Measurements from ENCODE around the gene TTBK2. TPM values are rescaled to one million over a fixed set of nuclear protein-coding genes. Genes with fewer than 3 reads are reported as not detected.

Gene TTBK2
- polyA plus RNA-seq, 1 of the 3 experiments (the other 2 are of a cell fraction) = 4.5 TPM

DNA sequence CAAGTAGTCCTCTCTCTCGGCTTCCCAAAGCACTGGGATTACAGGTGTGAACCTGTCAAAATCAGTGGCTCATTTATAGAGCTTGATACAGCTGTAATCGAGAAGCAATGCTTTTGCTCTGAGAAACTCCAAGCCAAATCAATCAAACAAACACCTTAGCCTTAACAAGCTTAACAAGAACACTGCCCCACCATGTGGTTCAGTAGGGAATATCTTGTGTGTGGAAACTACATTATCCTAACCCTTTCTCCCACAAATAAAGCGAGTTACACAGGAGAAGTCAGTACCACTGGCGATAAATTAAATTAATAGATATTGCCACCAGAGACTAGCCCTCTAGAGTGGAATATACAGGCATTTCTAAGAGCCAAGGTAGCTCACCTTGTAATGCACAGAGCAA, 197.5 kb downstream of the TTBK2 start:
- peaks cover 2% of the 10 kb centered on the region; the same call in 1 of the 2 replicates for H3K79me2 ChIP-seq (ENCODE audit: insufficient read depth)
- WGBS (ENCODE audit: low lambda C conversion rate) = 90% methylated on average over 4 of the region's 4 CpGs
- H4K20me1 ChIP-seq (ENCODE audit: insufficient read depth) = no peaks in the 10 kb centered on the region
- H3F3A ChIP-seq (replicated peaks; ENCODE audit: insufficient read depth) = peaks cover 18% of the 10 kb centered on the region
- H3K9me2 ChIP-seq = no peaks in the 10 kb centered on the region
- TF ChIP-seq, protein P1, sequence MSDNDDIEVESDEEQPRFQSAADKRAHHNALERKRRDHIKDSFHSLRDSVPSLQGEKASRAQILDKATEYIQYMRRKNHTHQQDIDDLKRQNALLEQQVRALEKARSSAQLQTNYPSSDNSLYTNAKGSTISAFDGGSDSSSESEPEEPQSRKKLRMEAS (IDR thresholded peaks at IDR 0.05; ENCODE audit: low read depth) = no peak
- TF ChIP-seq, protein P2, sequence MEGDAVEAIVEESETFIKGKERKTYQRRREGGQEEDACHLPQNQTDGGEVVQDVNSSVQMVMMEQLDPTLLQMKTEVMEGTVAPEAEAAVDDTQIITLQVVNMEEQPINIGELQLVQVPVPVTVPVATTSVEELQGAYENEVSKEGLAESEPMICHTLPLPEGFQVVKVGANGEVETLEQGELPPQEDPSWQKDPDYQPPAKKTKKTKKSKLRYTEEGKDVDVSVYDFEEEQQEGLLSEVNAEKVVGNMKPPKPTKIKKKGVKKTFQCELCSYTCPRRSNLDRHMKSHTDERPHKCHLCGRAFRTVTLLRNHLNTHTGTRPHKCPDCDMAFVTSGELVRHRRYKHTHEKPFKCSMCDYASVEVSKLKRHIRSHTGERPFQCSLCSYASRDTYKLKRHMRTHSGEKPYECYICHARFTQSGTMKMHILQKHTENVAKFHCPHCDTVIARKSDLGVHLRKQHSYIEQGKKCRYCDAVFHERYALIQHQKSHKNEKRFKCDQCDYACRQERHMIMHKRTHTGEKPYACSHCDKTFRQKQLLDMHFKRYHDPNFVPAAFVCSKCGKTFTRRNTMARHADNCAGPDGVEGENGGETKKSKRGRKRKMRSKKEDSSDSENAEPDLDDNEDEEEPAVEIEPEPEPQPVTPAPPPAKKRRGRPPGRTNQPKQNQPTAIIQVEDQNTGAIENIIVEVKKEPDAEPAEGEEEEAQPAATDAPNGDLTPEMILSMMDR (IDR thresholded peaks at IDR 0.05) = peak; percentile 23; the same call in 1 of the 2 replicates
- H3K9me3 ChIP-seq = no peaks in the 10 kb centered on the region
- H3K27me3 ChIP-seq (ENCODE audit: insufficient read depth) = no peaks in the 10 kb centered on the region
- H3K9ac ChIP-seq = no peak overlapping the region
- H3K4me3 ChIP-seq (ENCODE audit: low read depth in 2 of 2, low read length in 1 of 2) = no peak overlapping the region
- H3K36me3 ChIP-seq (replicated peaks in 1 of 2; ENCODE audit: control insufficient read depth in 1 of 2, insufficient read depth in 2 of 2, low read length in 1 of 2) = peaks cover 41 to 62% of the 10 kb centered on the region in 2 experiments
- DNase-seq = peak; percentile 11
- ChIA-PET POLR2A (interaction anchor here (0.9 kb wide), 1 partner anchor 17 kb away, joined by 3 read pairs; no protein-coding TSS in a partner anchor), CTCF (interaction anchor here (0.6 to 2.7 kb wide), 8 partner anchors 10 to 636 kb away, joined by 3 to 9 read pairs (median 4); partner anchors contain the start of gene CDAN1)
- H3K4me1 ChIP-seq (ENCODE audit: control insufficient read depth in 1 of 2, insufficient read depth in 2 of 2, low read depth in 1 of 2, low read length in 1 of 2) = peaks cover 0 to 2% of the 10 kb centered on the region in 2 experiments; a peak in 1 of 4 replicates
- no peak overlapping the region for H3K27ac ChIP-seq (ENCODE audit: low read depth in 2 of 2, low read length in 1 of 2)
- H2AFZ ChIP-seq (ENCODE audit: low read depth) = no peak overlapping the region
- H3K4me2 ChIP-seq = no peak overlapping the region

DNA sequence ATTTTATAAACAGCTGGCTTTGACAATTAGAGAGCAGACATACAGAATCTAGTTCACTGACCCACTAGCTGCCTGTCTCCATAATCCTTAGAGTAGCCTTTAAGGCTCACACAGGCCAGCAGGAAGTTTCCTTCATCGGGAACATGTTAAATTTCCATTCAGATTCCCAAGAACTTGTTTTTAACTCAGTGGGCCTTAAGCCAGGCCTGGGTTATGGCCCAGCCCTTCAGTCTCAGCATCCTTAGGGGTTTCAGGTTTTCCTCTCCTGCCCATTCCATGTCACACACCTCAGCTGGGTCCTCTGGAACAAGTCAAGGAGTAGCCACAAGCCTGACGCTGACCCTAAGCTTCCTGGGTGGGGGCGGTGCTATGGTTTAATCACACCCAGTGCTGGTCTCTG, 198.7 kb downstream of the TTBK2 start:
- H3K27ac ChIP-seq (ENCODE audit: low read depth in 2 of 2, low read length in 1 of 2) = no peak overlapping the region
- H3K4me1 ChIP-seq (ENCODE audit: control insufficient read depth in 1 of 2, insufficient read depth in 2 of 2, low read depth in 1 of 2, low read length in 1 of 2) = peaks cover 0 to under 1% of the 10 kb centered on the region in 2 experiments; a peak in 2 of 4 replicates
- no peak overlapping the region for H3K4me2 ChIP-seq
- H3K9me3 ChIP-seq = no peaks in the 10 kb centered on the region
- H3F3A ChIP-seq (replicated peaks; ENCODE audit: insufficient read depth) = peaks cover 18% of the 10 kb centered on the region
- H3K4me3 ChIP-seq (ENCODE audit: low read depth in 2 of 2, low read length in 1 of 2) = no peak overlapping the region
- H3K9me2 ChIP-seq = no peaks in the 10 kb centered on the region
- peaks cover 2% of the 10 kb centered on the region; the same call in 1 of the 2 replicates for H3K79me2 ChIP-seq (ENCODE audit: insufficient read depth)
- H2AFZ ChIP-seq (ENCODE audit: low read depth) = no peak overlapping the region
- ChIA-PET CTCF (interaction anchor here (0.7 to 2.7 kb wide), 7 partner anchors 9 to 205 kb away, joined by 3 to 9 read pairs (median 4); partner anchors contain the start of gene CDAN1), POLR2A (no interaction called here)
- H3K9ac ChIP-seq = no peak overlapping the region
- H4K20me1 ChIP-seq (ENCODE audit: insufficient read depth) = no peaks in the 10 kb centered on the region
- H3K36me3 ChIP-seq (replicated peaks in 1 of 2; ENCODE audit: control insufficient read depth in 1 of 2, insufficient read depth in 2 of 2, low read length in 1 of 2) = peaks cover 31 to 50% of the 10 kb centered on the region in 2 experiments
- no peaks in the 10 kb centered on the region for H3K27me3 ChIP-seq (ENCODE audit: insufficient read depth)
- 87% methylated on average over 3 of the region's 3 CpGs for WGBS (ENCODE audit: low lambda C conversion rate)
- no peak for DNase-seq
- no peak for TF ChIP-seq FOXJ3 (CRISPR knock-in tag; IDR thresholded peaks at IDR 0.05)
- no peak for TF ChIP-seq CHD2 (IDR thresholded peaks at IDR 0.05; ENCODE audit: low read length, partially characterized antibody)
- TF ChIP-seq, protein P3, sequence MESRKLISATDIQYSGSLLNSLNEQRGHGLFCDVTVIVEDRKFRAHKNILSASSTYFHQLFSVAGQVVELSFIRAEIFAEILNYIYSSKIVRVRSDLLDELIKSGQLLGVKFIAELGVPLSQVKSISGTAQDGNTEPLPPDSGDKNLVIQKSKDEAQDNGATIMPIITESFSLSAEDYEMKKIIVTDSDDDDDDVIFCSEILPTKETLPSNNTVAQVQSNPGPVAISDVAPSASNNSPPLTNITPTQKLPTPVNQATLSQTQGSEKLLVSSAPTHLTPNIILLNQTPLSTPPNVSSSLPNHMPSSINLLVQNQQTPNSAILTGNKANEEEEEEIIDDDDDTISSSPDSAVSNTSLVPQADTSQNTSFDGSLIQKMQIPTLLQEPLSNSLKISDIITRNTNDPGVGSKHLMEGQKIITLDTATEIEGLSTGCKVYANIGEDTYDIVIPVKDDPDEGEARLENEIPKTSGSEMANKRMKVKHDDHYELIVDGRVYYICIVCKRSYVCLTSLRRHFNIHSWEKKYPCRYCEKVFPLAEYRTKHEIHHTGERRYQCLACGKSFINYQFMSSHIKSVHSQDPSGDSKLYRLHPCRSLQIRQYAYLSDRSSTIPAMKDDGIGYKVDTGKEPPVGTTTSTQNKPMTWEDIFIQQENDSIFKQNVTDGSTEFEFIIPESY (IDR thresholded peaks at IDR 0.05; ENCODE audit: borderline replicate concordance, low read depth) = no peak
- TF ChIP-seq RCOR1 (IDR thresholded peaks at IDR 0.05; ENCODE audit: low read length) = no peak
- no peak for TF ChIP-seq EP300 (IDR thresholded peaks at IDR 0.05; ENCODE audit: borderline replicate concordance in 1 of 2, low read depth in 1 of 2, low read length in 1 of 2)
- TF ChIP-seq NRF1 (IDR thresholded peaks at IDR 0.05; ENCODE audit: low read depth, low read length) = no peak
- TF ChIP-seq, protein P4, sequence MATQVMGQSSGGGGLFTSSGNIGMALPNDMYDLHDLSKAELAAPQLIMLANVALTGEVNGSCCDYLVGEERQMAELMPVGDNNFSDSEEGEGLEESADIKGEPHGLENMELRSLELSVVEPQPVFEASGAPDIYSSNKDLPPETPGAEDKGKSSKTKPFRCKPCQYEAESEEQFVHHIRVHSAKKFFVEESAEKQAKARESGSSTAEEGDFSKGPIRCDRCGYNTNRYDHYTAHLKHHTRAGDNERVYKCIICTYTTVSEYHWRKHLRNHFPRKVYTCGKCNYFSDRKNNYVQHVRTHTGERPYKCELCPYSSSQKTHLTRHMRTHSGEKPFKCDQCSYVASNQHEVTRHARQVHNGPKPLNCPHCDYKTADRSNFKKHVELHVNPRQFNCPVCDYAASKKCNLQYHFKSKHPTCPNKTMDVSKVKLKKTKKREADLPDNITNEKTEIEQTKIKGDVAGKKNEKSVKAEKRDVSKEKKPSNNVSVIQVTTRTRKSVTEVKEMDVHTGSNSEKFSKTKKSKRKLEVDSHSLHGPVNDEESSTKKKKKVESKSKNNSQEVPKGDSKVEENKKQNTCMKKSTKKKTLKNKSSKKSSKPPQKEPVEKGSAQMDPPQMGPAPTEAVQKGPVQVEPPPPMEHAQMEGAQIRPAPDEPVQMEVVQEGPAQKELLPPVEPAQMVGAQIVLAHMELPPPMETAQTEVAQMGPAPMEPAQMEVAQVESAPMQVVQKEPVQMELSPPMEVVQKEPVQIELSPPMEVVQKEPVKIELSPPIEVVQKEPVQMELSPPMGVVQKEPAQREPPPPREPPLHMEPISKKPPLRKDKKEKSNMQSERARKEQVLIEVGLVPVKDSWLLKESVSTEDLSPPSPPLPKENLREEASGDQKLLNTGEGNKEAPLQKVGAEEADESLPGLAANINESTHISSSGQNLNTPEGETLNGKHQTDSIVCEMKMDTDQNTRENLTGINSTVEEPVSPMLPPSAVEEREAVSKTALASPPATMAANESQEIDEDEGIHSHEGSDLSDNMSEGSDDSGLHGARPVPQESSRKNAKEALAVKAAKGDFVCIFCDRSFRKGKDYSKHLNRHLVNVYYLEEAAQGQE (IDR thresholded peaks at IDR 0.05; ENCODE audit: low read depth, low read length) = no peak
- TF ChIP-seq, protein P1 (IDR thresholded peaks at IDR 0.05; ENCODE audit: low read depth) = no peak
- TF ChIP-seq RAD21 (IDR thresholded peaks at IDR 0.05; ENCODE audit: low read length) = no peak
- TF ChIP-seq, protein P5, sequence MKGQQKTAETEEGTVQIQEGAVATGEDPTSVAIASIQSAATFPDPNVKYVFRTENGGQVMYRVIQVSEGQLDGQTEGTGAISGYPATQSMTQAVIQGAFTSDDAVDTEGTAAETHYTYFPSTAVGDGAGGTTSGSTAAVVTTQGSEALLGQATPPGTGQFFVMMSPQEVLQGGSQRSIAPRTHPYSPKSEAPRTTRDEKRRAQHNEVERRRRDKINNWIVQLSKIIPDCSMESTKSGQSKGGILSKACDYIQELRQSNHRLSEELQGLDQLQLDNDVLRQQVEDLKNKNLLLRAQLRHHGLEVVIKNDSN (IDR thresholded peaks at IDR 0.05; ENCODE audit: borderline replicate concordance, low read depth) = no peak
- TF ChIP-seq TAF1 (IDR thresholded peaks at IDR 0.05; ENCODE audit: borderline replicate concordance, low read depth, low read length) = no peak
- TF ChIP-seq TEAD4 (IDR thresholded peaks at IDR 0.05; ENCODE audit: borderline replicate concordance, insufficient read depth) = no peak
- TF ChIP-seq, protein P6, sequence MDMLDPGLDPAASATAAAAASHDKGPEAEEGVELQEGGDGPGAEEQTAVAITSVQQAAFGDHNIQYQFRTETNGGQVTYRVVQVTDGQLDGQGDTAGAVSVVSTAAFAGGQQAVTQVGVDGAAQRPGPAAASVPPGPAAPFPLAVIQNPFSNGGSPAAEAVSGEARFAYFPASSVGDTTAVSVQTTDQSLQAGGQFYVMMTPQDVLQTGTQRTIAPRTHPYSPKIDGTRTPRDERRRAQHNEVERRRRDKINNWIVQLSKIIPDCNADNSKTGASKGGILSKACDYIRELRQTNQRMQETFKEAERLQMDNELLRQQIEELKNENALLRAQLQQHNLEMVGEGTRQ (IDR thresholded peaks at IDR 0.05; ENCODE audit: borderline replicate concordance, low read depth, low read length) = no peak
- no peak for TF ChIP-seq YY1 (IDR thresholded peaks at IDR 0.05; ENCODE audit: low read depth)
- TF ChIP-seq JUND (IDR thresholded peaks at IDR 0.05) = no peak

Measured in SK-N-SH (cell line).